CMK (cell line): ENCODE data around the gene CCDC107.

ENCODE experiments used
- DNase-seq: peaks from one replicate; pipeline ENCODE4 v3.0.0-alpha.2; 2010; ENCODE audit warnings: low read depth

Gene CCDC107

GRCh38 chr9:35661756-35662350 lies 3.8 kb downstream of the CCDC107 start:
- no peak for DNase-seq

DNA sequence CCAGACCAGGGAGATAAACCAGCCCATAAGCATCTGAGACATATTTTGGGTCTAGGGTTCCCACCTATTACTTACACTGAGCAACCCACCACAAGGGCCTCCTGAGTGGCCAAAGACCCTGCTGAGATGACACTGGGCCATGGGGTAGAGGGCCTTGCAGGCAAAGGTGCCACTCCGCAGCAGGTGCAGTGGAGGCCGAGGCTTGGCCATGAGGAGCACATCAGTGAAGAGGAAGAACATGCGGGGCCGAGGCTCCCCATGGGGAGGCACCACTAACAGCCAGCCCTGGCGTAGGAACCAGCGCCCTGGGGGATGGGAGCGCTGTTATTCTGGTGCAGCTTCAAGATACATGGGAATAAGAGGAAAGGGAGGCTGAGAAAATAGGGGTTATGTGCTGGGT lies 4.3 kb downstream of the CCDC107 start:
- no peak for DNase-seq

DNA sequence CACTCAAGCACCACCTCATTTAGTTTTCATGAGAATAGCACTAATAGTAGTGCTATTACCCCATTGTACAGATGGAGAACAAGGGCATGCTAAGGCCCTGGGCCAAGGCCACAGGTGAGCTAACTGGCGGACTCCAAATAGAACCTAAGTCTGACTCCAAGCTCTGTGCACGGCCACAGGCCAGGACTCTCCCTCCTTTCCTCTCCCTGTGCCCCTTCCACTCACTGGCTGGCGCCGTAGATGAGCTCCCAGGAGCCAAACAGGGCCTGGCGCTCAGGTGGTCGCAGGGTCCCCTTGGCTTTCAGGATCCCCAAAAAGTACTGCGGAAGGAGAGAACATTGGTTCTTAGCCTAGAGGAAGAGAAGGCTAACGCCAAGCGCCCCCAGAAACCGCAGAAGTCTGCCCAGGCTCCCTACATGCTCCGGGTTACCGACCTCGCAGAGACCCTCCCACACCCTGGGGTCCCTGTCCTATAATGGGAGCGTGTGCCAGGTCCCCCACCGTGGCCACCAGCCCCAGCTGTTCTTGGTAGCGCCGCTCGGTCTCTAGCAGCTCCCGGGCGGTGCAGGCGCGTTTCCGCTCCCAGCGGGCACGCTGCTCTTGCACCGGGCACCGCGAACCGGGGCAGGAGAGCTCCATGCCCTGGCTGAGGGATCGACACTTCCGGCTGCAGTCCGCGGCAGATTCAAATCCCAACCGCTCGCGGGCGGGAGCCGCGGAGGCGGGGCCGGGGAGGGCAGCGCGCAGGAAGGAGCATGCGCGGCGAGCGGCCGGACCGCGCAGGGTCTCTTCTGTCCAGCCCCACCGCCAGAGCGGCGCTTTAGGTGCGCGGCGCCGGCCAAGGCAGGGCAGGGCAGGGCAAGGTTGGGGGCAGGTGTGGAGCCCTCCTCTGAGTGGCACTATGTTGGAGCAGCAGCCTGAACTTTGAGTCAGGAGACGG lies 6.7 kb downstream of the CCDC107 start, which contains the start of gene ARHGEF39:
TSS of gene ARHGEF39 (minus strand) at position 665 of the 940 bp plus-strand sequence. CDS start at position 639, 26 bp downstream.
- DNase-seq, result peak; percentile 75

- DNase-seq, result no peak
Measured at GRCh38 chr9:35665471-35665818, 7.4 kb downstream of the CCDC107 start.

DNA sequence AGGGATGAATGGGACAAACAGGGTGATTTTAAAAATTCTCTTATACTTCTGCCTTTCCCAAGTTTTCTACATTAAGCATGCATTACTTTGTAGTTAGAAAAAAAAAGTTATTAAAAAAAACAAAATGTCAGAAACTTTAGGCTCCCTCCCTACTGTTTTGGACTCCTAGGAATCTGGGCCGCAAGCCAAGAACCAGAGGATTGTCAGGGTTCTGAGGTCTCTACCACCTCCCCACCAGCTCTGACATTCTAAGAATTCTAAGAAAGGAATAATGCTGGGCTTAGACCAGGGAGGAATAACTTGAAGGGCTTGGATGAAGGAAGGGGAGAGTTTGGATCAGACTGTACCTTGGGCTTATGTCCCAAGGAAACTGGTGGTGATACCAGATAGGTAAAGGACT lies 8.0 kb downstream of the CCDC107 start:
- DNase-seq, result no peak

- DNase-seq, result no peak
Measured at GRCh38 chr9:35666549-35666948, 8.5 kb downstream of the CCDC107 start.

DNA sequence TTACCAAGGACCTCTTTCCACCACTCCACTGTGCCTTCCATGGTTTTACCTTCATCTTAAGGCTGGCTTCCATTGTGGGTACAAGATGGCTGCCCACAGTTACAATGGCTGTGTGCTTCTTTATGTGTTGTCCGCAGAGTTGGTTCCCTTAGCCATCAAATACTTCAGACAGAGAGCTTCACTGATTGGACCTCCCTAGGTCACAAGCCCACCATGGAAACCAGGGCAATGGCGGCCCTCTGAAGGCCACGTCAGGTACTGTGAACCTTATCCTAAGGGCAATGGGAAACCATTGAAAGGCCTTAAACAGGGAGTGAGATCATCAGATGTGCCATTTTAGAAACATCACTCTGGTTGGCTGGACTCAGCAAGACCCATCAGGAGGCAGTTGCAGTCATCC lies 9.8 kb downstream of the CCDC107 start:
- DNase-seq, result no peak

DNA sequence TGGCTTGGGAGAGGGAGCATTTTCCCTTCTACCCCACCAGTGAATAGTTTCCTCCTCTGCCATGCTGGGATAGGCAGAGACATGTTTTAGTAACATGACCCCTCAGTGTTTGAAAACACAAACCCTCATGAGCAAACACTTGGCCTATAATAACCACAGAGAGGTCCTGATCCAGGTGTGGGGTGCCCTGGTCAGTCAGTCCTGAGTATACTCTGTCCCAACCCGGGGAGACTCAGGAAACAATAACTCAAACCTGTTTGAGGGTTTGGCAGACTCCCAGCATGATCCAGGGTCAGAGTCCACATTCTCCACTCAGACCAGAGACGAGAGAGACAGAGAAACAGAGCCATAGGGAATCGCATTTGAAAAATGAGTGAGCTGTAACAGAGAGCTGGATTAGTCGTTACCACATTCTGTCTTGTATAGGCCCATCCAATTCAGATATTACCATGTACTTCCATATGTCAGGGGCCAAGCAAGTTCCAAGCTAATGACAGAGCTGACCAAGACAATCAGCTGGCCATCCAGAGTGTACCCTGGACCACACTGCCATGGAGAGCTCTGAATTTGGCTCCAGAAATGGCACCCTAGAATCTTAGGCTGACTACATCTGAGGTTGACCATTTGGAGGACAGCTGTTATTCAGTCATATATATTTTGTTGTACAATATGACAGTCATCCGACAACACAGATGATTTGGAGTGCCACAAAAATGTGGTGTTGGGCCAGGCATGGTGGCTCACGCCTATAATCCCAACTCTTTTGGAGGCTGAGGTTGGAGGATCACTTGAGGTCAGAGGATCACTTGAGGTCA lies 11.4 kb downstream of the CCDC107 start:
- no peak for DNase-seq

- no peak for DNase-seq
Measured at GRCh38 chr9:35673132-35674024, 15.3 kb downstream of the CCDC107 start, which contains the start of gene CA9. Gene CA9, plus strand, starts transcription at chr9:35673928. Its CDS starts 32 bp downstream, at chr9:35673960.

DNA sequence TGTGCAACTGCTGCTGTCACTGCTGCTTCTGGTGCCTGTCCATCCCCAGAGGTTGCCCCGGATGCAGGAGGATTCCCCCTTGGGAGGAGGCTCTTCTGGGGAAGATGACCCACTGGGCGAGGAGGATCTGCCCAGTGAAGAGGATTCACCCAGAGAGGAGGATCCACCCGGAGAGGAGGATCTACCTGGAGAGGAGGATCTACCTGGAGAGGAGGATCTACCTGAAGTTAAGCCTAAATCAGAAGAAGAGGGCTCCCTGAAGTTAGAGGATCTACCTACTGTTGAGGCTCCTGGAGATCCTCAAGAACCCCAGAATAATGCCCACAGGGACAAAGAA lies 15.9 kb downstream of the CCDC107 start:
- no peak for DNase-seq

DNA sequence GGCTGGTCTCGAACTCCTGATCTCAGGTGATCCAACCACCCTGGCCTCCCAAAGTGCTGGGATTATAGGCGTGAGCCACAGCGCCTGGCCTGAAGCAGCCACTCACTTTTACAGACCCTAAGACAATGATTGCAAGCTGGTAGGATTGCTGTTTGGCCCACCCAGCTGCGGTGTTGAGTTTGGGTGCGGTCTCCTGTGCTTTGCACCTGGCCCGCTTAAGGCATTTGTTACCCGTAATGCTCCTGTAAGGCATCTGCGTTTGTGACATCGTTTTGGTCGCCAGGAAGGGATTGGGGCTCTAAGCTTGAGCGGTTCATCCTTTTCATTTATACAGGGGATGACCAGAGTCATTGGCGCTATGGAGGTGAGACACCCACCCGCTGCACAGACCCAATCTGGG lies 17.1 kb downstream of the CCDC107 start:
- no peak for DNase-seq

DNA sequence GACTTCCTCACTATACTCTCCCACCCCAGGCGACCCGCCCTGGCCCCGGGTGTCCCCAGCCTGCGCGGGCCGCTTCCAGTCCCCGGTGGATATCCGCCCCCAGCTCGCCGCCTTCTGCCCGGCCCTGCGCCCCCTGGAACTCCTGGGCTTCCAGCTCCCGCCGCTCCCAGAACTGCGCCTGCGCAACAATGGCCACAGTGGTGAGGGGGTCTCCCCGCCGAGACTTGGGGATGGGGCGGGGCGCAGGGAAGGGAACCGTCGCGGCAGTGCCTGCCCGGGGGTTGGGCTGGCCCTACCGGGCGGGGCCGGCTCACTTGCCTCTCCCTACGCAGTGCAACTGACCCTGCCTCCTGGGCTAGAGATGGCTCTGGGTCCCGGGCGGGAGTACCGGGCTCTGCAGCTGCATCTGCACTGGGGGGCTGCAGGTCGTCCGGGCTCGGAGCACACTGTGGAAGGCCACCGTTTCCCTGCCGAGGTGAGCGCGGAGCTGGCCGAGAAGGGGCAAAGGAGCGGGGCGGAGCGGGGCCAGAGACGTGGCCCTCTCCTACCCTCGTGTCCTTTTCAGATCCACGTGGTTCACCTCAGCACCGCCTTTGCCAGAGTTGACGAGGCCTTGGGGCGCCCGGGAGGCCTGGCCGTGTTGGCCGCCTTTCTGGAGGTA lies 17.8 kb downstream of the CCDC107 start:
- no peak for DNase-seq

DNA sequence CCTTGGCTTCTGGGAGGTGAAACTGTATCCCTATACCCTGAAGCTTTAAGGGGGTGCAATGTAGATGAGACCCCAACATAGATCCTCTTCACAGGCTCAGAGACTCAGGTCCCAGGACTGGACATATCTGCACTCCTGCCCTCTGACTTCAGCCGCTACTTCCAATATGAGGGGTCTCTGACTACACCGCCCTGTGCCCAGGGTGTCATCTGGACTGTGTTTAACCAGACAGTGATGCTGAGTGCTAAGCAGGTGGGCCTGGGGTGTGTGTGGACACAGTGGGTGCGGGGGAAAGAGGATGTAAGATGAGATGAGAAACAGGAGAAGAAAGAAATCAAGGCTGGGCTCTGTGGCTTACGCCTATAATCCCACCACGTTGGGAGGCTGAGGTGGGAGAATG lies 21.0 kb downstream of the CCDC107 start:
- DNase-seq, result no peak

DNA sequence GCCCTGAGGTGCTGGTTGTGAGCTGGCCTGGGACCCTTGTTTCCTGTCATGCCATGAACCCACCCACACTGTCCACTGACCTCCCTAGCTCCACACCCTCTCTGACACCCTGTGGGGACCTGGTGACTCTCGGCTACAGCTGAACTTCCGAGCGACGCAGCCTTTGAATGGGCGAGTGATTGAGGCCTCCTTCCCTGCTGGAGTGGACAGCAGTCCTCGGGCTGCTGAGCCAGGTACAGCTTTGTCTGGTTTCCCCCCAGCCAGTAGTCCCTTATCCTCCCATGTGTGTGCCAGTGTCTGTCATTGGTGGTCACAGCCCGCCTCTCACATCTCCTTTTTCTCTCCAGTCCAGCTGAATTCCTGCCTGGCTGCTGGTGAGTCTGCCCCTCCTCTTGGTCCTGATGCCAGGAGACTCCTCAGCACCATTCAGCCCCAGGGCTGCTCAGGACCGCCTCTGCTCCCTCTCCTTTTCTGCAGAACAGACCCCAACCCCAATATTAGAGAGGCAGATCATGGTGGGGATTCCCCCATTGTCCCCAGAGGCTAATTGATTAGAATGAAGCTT lies 21.8 kb downstream of the CCDC107 start:
- DNase-seq, result no peak

DNA sequence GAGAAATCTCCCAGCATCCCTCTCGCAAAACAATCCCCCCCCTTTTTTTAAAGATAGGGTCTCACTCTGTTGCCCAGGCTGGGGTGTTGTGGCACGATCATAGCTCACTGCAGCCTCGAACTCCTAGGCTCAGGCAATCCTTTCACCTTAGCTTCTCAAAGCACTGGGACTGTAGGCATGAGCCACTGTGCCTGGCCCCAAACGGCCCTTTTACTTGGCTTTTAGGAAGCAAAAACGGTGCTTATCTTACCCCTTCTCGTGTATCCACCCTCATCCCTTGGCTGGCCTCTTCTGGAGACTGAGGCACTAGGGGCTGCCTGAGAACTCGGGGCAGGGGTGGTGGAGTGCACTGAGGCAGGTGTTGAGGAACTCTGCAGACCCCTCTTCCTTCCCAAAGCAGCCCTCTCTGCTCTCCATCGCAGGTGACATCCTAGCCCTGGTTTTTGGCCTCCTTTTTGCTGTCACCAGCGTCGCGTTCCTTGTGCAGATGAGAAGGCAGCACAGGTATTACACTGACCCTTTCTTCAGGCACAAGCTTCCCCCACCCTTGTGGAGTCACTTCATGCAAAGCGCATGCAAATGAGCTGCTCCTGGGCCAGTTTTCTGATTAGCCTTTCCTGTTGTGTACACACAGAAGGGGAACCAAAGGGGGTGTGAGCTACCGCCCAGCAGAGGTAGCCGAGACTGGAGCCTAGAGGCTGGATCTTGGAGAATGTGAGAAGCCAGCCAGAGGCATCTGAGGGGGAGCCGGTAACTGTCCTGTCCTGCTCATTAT lies 22.4 kb downstream of the CCDC107 start:
- DNase-seq, result no peak

DNA sequence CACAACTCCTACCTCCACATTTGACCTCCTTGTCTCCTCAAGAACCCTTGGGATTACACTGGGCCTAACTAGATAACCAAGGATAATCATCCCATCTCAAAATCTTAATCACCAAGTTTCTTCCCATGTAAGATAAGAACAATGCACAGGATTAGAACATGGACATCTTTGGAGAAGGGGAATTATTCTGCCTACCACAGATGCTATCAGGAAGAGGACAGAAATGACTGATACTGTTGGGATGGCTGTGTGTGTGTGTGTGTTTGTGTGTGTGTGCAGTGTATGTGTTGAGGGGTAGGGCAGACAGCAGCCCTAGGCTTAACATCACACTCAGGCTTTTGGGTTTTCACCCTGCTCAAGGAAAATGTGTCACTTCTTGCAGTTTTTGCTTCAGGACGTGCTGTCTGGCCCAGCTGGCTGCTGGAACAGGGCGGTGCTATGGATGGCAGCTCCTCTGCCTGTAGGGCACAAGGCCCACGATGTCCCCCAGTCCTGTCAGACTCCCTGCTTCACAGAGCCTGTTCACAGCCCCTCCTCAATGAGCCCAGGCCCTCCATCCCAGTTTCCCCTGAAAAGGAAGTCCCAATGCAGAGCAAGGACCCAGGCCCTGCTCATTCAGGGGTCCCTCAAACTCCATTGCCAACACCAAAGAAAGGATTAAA lies 23.4 kb downstream of the CCDC107 start:
- no peak for DNase-seq

GRCh38 chr9:35682051-35682450 lies 24.0 kb downstream of the CCDC107 start:
- DNase-seq, result no peak

GRCh38 chr9:35682520-35683315 lies 24.6 kb downstream of the CCDC107 start:
- DNase-seq, result no peak

DNA sequence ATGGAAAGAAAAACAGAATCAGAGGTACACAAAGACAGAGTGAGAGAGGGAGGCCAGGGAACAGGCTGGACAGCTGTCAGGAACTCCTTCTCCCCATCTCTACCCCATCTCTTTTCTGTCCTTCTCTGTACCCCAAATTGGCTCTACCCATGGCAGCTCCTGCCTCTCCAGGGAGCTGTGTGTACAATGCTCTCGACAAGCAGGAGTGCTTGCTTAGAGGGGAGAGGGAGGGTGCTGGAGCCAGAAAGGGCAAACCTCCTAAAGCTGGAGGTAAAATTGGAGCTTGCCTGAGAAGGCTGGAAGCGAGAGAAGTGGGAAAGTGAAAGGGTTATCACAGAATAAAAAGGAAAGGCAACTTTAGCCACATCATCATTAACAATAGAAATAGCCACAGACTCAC lies 25.2 kb downstream of the CCDC107 start:
- no peak for DNase-seq
